Stomach (tissue), 4 donors: ENCODE measurements around the gene KRTAP4-3.

Experiments
- CTCF ChIP-seq, 7 experiments: fragments of 450-650 bp in 4 of 7; fragments of 200-600 bp in 3 of 7; sonication (generic) in 3 of 7; IDR thresholded peaks; one replicate each; pipeline ENCODE4 v1.5.1; 2016 to 2019; ENCODE audit warnings: antibody characterized with exemption in 7 of 7, control low read depth in 2 of 7, mild to moderate bottlenecking in 1 of 7
- EP300 ChIP-seq: sonication (generic); formaldehyde crosslinking; IDR thresholded peaks from one replicate; pipeline ENCODE4 v1.6.1; 2017; ENCODE audit warnings: antibody characterized with exemption
- POLR2A ChIP-seq, 4 donors: fragments of 450-650 bp; IDR thresholded peaks; one replicate each; pipeline ENCODE4 v1.6.1; 2016; ENCODE audit warnings: antibody characterized with exemption in 4 of 4, control low read depth in 2 of 4, mild to moderate bottlenecking in 1 of 4, moderate library complexity in 1 of 4
- POLR2AphosphoS5 ChIP-seq, 3 donors: sonication (generic); formaldehyde crosslinking; IDR thresholded peaks; one replicate each; pipeline ENCODE4 v1.6.1; 2016; ENCODE audit warnings: antibody characterized with exemption in 3 of 3

- no peak for TF ChIP-seq CTCF (IDR thresholded peaks at IDR 0.05)
- TF ChIP-seq POLR2A (IDR thresholded peaks at IDR 0.05), result no peak
- TF ChIP-seq POLR2AphosphoS5 (IDR thresholded peaks at IDR 0.05), result no peak
- no peak for TF ChIP-seq EP300
Measured at GRCh38 chr17:41167561-41167960, 460 bp downstream of the KRTAP4-3 start.
